Vagina (tissue), 2 donors: ENCODE measurements around the gene SEC14L5.

Source experiments
- CTCF ChIP-seq, 3 experiments: fragments of 450-650 bp in 2 of 3; fragments of 200-600 bp in 1 of 3; sonication (generic) in 1 of 3; IDR thresholded peaks; one replicate each; pipeline ENCODE4 v1.5.1; 2017 to 2019; ENCODE audit warnings: antibody characterized with exemption in 3 of 3, mild to moderate bottlenecking in 2 of 3, moderate library complexity in 2 of 3
- POLR2A ChIP-seq, 2 donors: fragments of 450-650 bp; IDR thresholded peaks; one replicate each; pipeline ENCODE4 v1.6.1; 2017; ENCODE audit warnings: antibody characterized with exemption in 2 of 2, mild to moderate bottlenecking in 2 of 2, moderate library complexity in 2 of 2
- POLR2AphosphoS5 ChIP-seq, 2 donors: sonication (generic); formaldehyde crosslinking; IDR thresholded peaks; one replicate each; pipeline ENCODE4 v1.9.0; 2017; ENCODE audit warnings: antibody characterized with exemption in 2 of 2, mild to moderate bottlenecking in 2 of 2, low read depth in 1 of 2; ENCODE audit not compliant: insufficient read depth in 1 of 2

- TF ChIP-seq CTCF (IDR thresholded peaks at IDR 0.05) (no peak), POLR2A (IDR thresholded peaks at IDR 0.05) (no peak), POLR2AphosphoS5 (IDR thresholded peaks at IDR 0.05; ENCODE audit: insufficient read depth in 1 of 2, low read depth in 1 of 2) (no peak)
Measured at GRCh38 chr16:5003211-5003610, 45.1 kb downstream of the SEC14L5 start.
